RWPE2 (cell line): Measurements from ENCODE around the gene DERL2.

Source experiments
- ATAC-seq: fragments of 200-7000 bp; cut with Tn5 transposase; 3 replicates; pipeline ENCODE4 v1.9.1; 2021; ENCODE audit warnings: low read depth
- DNase-seq: peaks from one replicate; pipeline ENCODE4 v3.0.0-alpha.2; 2020; ENCODE audit warnings: low spot score
- H3K27ac ChIP-seq: fragments of 450-650 bp; 2 replicates; pipeline ENCODE4 v1.5.1; 2017; ENCODE audit warnings: mild to moderate bottlenecking; ENCODE audit not compliant: poor library complexity, severe bottlenecking
- H3K27me3 ChIP-seq: fragments of 250-450 bp; sonication (Bioruptor Pico); 2 replicates; pipeline ENCODE4 v1.5.1; 2021; ENCODE audit warnings: mild to moderate bottlenecking, moderate library complexity; ENCODE audit not compliant: insufficient read depth, poor library complexity, severe bottlenecking
- H3K36me3 ChIP-seq: fragments of 250-450 bp; sonication (Bioruptor Pico); 2 replicates; pipeline ENCODE4 v1.5.1; 2020; ENCODE audit warnings: low read depth, mild to moderate bottlenecking, moderate library complexity
- H3K4me1 ChIP-seq: fragments of 250-450 bp; sonication (Bioruptor Pico); 2 replicates; pipeline ENCODE4 v1.5.1; 2021; ENCODE audit warnings: mild to moderate bottlenecking, moderate library complexity; ENCODE audit not compliant: insufficient read depth, poor library complexity, severe bottlenecking
- H3K4me3 ChIP-seq: fragments of 250-450 bp; sonication (Bioruptor Pico); 2 replicates; pipeline ENCODE4 v1.5.1; 2021; ENCODE audit warnings: mild to moderate bottlenecking, moderate library complexity; ENCODE audit not compliant: severe bottlenecking
- H3K9me3 ChIP-seq: fragments of 250-450 bp; sonication (Bioruptor Pico); 2 replicates; pipeline ENCODE4 v1.5.1; 2021; ENCODE audit warnings: mild to moderate bottlenecking, moderate library complexity; ENCODE audit not compliant: severe bottlenecking
- TF ChIP-seq, protein P1 (sequence below): fragments of 450-650 bp; IDR thresholded peaks from one replicate; pipeline ENCODE4 v1.5.1; 2017; ENCODE audit warnings: mild to moderate bottlenecking, moderate library complexity; ENCODE audit not compliant: poor library complexity, severe bottlenecking

Gene DERL2

DNA sequence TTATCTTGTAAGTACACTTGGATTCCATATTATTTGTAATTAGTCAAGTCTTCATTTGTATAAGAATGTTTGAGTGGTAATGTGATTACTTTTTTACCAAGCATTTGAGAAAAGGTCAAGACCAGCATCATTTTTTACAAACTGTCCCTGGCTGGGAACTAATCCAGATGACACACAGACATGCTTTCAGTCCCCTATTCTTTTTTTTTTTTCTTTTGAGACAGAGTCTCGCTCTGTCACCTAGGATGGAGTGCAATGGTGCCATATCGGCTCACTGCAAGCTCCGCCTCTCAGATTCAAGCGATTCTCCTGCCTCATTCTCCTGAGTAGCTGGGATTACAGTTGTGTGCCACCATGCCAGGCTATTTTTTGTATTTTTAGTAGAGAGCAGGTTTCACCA, 4.5 kb downstream of the DERL2 start:
- H3K4me3 ChIP-seq = no peak overlapping the region
- H3K36me3 ChIP-seq = peaks cover 84% of the 10 kb centered on the region
- H3K27ac ChIP-seq = no peak overlapping the region
- H3K9me3 ChIP-seq = no peaks in the 10 kb centered on the region
- no peaks in the 10 kb centered on the region for H3K27me3 ChIP-seq
- TF ChIP-seq, protein P1, sequence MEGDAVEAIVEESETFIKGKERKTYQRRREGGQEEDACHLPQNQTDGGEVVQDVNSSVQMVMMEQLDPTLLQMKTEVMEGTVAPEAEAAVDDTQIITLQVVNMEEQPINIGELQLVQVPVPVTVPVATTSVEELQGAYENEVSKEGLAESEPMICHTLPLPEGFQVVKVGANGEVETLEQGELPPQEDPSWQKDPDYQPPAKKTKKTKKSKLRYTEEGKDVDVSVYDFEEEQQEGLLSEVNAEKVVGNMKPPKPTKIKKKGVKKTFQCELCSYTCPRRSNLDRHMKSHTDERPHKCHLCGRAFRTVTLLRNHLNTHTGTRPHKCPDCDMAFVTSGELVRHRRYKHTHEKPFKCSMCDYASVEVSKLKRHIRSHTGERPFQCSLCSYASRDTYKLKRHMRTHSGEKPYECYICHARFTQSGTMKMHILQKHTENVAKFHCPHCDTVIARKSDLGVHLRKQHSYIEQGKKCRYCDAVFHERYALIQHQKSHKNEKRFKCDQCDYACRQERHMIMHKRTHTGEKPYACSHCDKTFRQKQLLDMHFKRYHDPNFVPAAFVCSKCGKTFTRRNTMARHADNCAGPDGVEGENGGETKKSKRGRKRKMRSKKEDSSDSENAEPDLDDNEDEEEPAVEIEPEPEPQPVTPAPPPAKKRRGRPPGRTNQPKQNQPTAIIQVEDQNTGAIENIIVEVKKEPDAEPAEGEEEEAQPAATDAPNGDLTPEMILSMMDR = no peak
- H3K4me1 ChIP-seq = peaks cover 8% of the 10 kb centered on the region
- DNase-seq = no peak
- ATAC-seq = no peak

- Histone ChIP-seq H3K4me1 (peaks cover 8% of the 10 kb centered on the region), H3K27ac (no peak overlapping the region), H3K27me3 (no peaks in the 10 kb centered on the region), H3K4me3 (no peak overlapping the region), H3K9me3 (no peaks in the 10 kb centered on the region), H3K36me3 (peaks cover 89% of the 10 kb centered on the region)
- TF ChIP-seq, protein P1 = no peak
- DNase-seq (no peak), ATAC-seq (no peak)
These were observed 5.0 kb downstream of the DERL2 start for GRCh38 chr17:5480962-5481361.

DNA sequence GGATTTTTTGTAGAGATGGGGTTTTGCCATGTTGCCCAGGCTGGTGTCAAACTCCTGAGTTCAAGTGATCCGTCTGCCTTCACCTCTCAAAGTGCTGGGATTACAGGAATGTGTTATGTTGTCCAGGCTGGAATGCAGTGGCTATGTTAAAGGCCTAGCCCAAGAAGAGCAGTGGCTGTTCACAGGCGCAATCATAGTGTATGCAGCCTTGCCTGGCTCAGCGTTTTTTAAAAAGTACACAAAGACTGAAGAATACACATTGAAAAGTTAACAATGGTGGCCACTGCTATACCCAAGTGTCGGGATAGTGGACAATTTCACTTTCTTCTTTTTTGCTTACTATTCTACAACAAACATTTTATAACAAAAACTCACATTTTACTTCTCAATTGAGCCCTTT, 7.0 kb downstream of the DERL2 start:
- no peak for ATAC-seq
- H3K27me3 ChIP-seq = no peaks in the 10 kb centered on the region
- no peaks in the 10 kb centered on the region for H3K4me1 ChIP-seq
- TF ChIP-seq, protein P1 = no peak
- peaks cover 94% of the 10 kb centered on the region for H3K36me3 ChIP-seq
- no peaks in the 10 kb centered on the region for H3K9me3 ChIP-seq
- DNase-seq = no peak
- H3K27ac ChIP-seq = no peak overlapping the region
- no peak overlapping the region for H3K4me3 ChIP-seq

DNA sequence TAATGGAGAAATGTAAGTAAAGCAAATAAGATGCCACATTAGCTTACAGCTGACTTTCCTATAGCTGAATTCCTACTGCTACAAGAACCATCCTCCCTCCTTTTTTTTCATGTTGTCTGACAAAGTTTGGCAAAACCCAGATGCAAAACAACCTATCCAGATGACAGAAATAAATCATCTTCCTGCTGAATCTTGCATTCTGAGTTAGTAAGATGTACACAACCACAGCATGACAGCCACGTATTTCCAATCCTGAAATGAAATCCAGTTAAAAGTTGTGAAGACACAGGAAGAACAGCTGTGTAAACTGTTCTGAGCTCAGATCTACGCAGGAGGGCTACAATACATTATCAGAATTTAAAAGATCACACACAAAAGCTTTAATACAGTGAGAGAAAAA, 12.1 kb downstream of the DERL2 start:
- DNase-seq = no peak
- peaks cover 4% of the 10 kb centered on the region for H3K4me1 ChIP-seq
- peaks cover 64% of the 10 kb centered on the region for H3K36me3 ChIP-seq
- H3K27ac ChIP-seq = no peak overlapping the region
- H3K9me3 ChIP-seq = no peaks in the 10 kb centered on the region
- H3K27me3 ChIP-seq = no peaks in the 10 kb centered on the region
- TF ChIP-seq, protein P1 = no peak
- no peak overlapping the region for H3K4me3 ChIP-seq
- no peak for ATAC-seq

- Histone ChIP-seq H3K4me3 (no peak overlapping the region), H3K4me1 (peaks cover 4% of the 10 kb centered on the region), H3K27me3 (no peaks in the 10 kb centered on the region), H3K9me3 (no peaks in the 10 kb centered on the region), H3K36me3 (peaks cover 50% of the 10 kb centered on the region), H3K27ac (no peak overlapping the region)
- no peak for ATAC-seq
- TF ChIP-seq, protein P1 = no peak
- no peak for DNase-seq
These were observed 13.5 kb downstream of the DERL2 start for GRCh38 chr17:5472511-5472910.
